ENCODE results near the gene ELF4. TPM values are rescaled to one million over a fixed set of nuclear protein-coding genes. Genes with fewer than 3 reads are reported as not detected.

Gene ELF4
- total and polyA plus RNA-seq, 9 of the 15 experiments (the other 6 are each of a cell fraction or from before 2014, with no cell fraction given) = 5.9 to 55.8 (median 25.2) TPM

- H3K9me1 ChIP-seq (ENCODE audit: control insufficient read depth, insufficient read depth, low read length) = peaks cover 6% of the 10 kb centered on the region
- 26% methylated on average over 8 of the region's 9 CpGs for WGBS (ENCODE audit: insufficient coverage, low coverage, missing lambda C conversion rate)
- peak; percentile 48 for ATAC-seq
- H3K27ac ChIP-seq (ENCODE audit: extremely low read depth, low read depth, low read length) = no peak overlapping the region
- peak; percentile 46 to 82 (median 54) for DNase-seq (ENCODE audit: extremely low read depth in 1 of 4, low spot score in 3 of 4)
- intact Hi-C loops (cut with micrococcal nuclease) = loop anchor here (1.0 to 5.0 kb wide), 3 partner anchors 41 to 112 kb away; partner anchors contain the start of gene RAB33A
- no TSS peak for BruUV-seq (replicated peaks)
- H3K4me2 ChIP-seq (ENCODE audit: insufficient read depth, low read length) = no peak overlapping the region
- H3K9ac ChIP-seq (ENCODE audit: insufficient read depth in 1 of 2, low read depth in 2 of 2, low read length in 2 of 2) = no peak overlapping the region
- H3K27me3 ChIP-seq (ENCODE audit: control insufficient read depth in 2 of 2, insufficient read depth in 2 of 2, low read length in 2 of 2) = no peaks in the 10 kb centered on the region
- H3K4me3 ChIP-seq = no peak overlapping the region
- POLR2A ChIA-PET = interaction anchor here (0.5 to 2.7 kb wide), 3 partner anchors 18 to 60 kb away, joined by 3 to 12 read pairs (median 3); no protein-coding TSS in a partner anchor
- H3K79me2 ChIP-seq (ENCODE audit: control insufficient read depth, insufficient read depth, low read length) = peaks cover 40% of the 10 kb centered on the region
- peaks cover 58% of the 10 kb centered on the region; the same call in 2 of the 3 replicates for H3K36me3 ChIP-seq (ENCODE audit: control insufficient read depth, insufficient read depth, low read length)
- peaks cover 41 to 42% of the 10 kb centered on the region in 2 experiments for H3K4me1 ChIP-seq (replicated peaks in 1 of 2; ENCODE audit: control insufficient read depth in 2 of 2, insufficient read depth in 2 of 2, low read length in 2 of 2)
- CTCF ChIA-PET (ENCODE audit: low intra/inter-chr PET ratio) = interaction anchor here (0.8 to 1.7 kb wide), 3 partner anchors 41 to 113 kb away, joined by 3 to 12 read pairs (median 4); no protein-coding TSS in a partner anchor
- FAIRE-seq = peak; percentile 94
- H2AFZ ChIP-seq (ENCODE audit: low read depth, low read length) = no peak overlapping the region
- H3K9me3 ChIP-seq (replicated peaks; ENCODE audit: control insufficient read depth, insufficient read depth, low read depth, low read length) = no peaks in the 10 kb centered on the region
- H4K20me1 ChIP-seq (replicated peaks; ENCODE audit: control insufficient read depth, insufficient read depth, low read length) = no peaks in the 10 kb centered on the region
- in situ Hi-C loops (cut with MboI) = loop anchor here (5.0 kb wide), 1 partner anchor 57 kb away; no protein-coding TSS in a partner anchor
- TF ChIP-seq L3MBTL2 (IDR thresholded peaks at IDR 0.05) (no peak), CTBP1 (IDR thresholded peaks at IDR 0.05; ENCODE audit: borderline replicate concordance) (peak; percentile 30; the same call in 1 of the 2 replicates), CTCFL (IDR thresholded peaks at IDR 0.05; ENCODE audit: borderline replicate concordance, insufficient read depth, low read depth, low read length, poor library complexity, severe bottlenecking) (peak; percentile 60), POLR3A (IDR thresholded peaks at IDR 0.05; ENCODE audit: borderline replicate concordance, extremely low read depth, insufficient read depth, insufficient read length) (no peak), SMC3 (conservative IDR thresholded peaks at IDR 0.05; ENCODE audit: insufficient read depth, low read depth, low read length) (peak; percentile 64), ETV5 (CRISPR knock-in tag; IDR thresholded peaks at IDR 0.05; ENCODE audit: low read depth) (no peak), CTCF (IDR thresholded peaks at IDR 0.05 in 2 of 3, conservative IDR thresholded peaks at IDR 0.05 in 1 of 3; ENCODE audit: insufficient read depth in 2 of 3, low read depth in 1 of 3, low read length in 3 of 3) (peak; percentile 73 to 81 (median 76)), SP1 (CRISPR knock-in tag; IDR thresholded peaks at IDR 0.05) (0 out of 2 replicates have a peak, but pooled peaks have one; percentile 22), DEAF1 (CRISPR knock-in tag; IDR thresholded peaks at IDR 0.05) (0 out of 2 replicates have a peak, but pooled peaks have one; percentile 32), ZNF639 (CRISPR knock-in tag; conservative IDR thresholded peaks at IDR 0.05 in 1 of 2, IDR thresholded peaks at IDR 0.05 in 1 of 2) (no peak), CC2D1A (IDR thresholded peaks at IDR 0.05) (peak; percentile 65; the same call in 1 of the 2 replicates), EHMT2 (IDR thresholded peaks at IDR 0.05) (no peak), PURB (CRISPR knock-in tag; IDR thresholded peaks at IDR 0.05; ENCODE audit: low read depth) (no peak)
Observed at GRCh38 chrX:130079824-130080406, 30.4 kb downstream of the ELF4 start.

All from K562 (cell line).